Measurements from ENCODE around the gene NCR3LG1. TPM values are rescaled to one million over a fixed set of nuclear protein-coding genes. Genes with fewer than 3 reads are reported as not detected.

The NCR3LG1 gene
- total and polyA plus RNA-seq, 2 donors (not counting 3 experiments of a cell fraction or from before 2014, with no cell fraction given), result 2.2 to 8.1 TPM

DNA sequence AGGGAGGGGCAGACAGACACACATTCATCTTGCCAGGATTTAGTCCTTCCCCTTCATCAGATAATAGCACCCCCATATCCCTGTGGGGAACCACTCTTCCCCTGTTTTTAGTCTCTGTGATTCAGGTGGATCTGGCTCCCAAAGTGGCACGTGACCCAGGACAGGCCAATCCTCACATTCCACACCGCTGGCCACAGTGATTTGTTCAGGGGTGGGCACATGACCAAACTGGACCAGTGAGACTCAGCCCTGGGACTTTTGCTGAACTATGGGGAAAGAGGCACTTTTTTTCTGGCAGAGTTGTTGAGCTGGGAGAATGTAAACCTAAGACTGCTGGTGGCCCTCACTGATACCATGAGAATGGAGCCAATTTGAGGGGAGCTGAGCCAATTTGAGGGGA is 56.0 kb downstream of the NCR3LG1 start:
- no peaks in the 10 kb centered on the region for H3K27me3 ChIP-seq (ENCODE audit: control insufficient read depth in 2 of 2, insufficient read depth in 2 of 2, low read length in 2 of 2)
- no TSS peak for BruUV-seq (replicated peaks)

DNA sequence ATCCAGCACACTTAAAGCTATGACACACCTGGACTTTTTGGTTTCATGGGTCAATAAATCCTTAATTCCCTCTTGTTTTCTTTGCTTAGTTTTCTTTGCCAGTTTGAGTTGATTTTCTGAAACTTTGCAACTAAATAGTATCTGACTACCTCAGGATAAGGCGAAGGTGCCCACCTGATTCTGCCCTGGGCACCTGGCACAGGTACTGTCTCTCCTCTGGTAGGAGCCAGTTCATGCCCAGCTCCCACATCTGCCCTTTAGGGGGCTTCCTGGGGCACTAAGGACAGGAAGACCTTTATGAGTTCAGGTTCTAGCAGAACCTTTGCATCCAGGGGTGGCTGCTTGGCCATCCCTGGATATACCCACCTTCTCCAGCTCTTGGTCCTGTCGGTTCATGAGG is 56.4 kb downstream of the NCR3LG1 start:
- H3K27ac ChIP-seq (ENCODE audit: insufficient read depth, low read depth, low read length), result no peak overlapping the region
- TF ChIP-seq, protein P1, sequence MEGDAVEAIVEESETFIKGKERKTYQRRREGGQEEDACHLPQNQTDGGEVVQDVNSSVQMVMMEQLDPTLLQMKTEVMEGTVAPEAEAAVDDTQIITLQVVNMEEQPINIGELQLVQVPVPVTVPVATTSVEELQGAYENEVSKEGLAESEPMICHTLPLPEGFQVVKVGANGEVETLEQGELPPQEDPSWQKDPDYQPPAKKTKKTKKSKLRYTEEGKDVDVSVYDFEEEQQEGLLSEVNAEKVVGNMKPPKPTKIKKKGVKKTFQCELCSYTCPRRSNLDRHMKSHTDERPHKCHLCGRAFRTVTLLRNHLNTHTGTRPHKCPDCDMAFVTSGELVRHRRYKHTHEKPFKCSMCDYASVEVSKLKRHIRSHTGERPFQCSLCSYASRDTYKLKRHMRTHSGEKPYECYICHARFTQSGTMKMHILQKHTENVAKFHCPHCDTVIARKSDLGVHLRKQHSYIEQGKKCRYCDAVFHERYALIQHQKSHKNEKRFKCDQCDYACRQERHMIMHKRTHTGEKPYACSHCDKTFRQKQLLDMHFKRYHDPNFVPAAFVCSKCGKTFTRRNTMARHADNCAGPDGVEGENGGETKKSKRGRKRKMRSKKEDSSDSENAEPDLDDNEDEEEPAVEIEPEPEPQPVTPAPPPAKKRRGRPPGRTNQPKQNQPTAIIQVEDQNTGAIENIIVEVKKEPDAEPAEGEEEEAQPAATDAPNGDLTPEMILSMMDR (IDR thresholded peaks at IDR 0.05; ENCODE audit: extremely low read depth in 1 of 2, insufficient read depth in 1 of 2, low read depth in 1 of 2, low read length in 2 of 2), result no peak
- TF ChIP-seq FOS (IDR thresholded peaks at IDR 0.05; ENCODE audit: borderline replicate concordance, insufficient read depth, low read length) (no peak), GATA2 (IDR thresholded peaks at IDR 0.05; ENCODE audit: insufficient read depth, insufficient read length, low read depth, low read length) (no peak), MYC (IDR thresholded peaks at IDR 0.05; ENCODE audit: low read depth, low read length) (no peak), POLR2AphosphoS5 (IDR thresholded peaks at IDR 0.05; ENCODE audit: insufficient read depth, low read depth, low read length) (no peak), EZH2 (IDR thresholded peaks at IDR 0.05; ENCODE audit: borderline replicate concordance, low read depth, low read length, severe bottlenecking) (no peak), POLR2A (IDR thresholded peaks at IDR 0.05; ENCODE audit: low read depth, low read length) (no peak), JUN (IDR thresholded peaks at IDR 0.05; ENCODE audit: borderline replicate concordance, insufficient read depth, insufficient read length, low read depth) (no peak)
- TF ChIP-seq, protein P2, sequence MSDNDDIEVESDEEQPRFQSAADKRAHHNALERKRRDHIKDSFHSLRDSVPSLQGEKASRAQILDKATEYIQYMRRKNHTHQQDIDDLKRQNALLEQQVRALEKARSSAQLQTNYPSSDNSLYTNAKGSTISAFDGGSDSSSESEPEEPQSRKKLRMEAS (IDR thresholded peaks at IDR 0.05; ENCODE audit: insufficient read depth, insufficient read length), result no peak
- intact Hi-C loops (cut with micrococcal nuclease) (no loop called here), dilution Hi-C loops (cut with MboI; ENCODE audit: extremely low pct_ligation_motif_present, low sequenced_read_pairs) (no loop called here)
- no peak for DNase-seq (ENCODE audit: low read depth, low spot score)
- POLR2A ChIA-PET, result no interaction called here
- CTCF ChIA-PET, result interaction anchor here (1.0 to 1.3 kb wide), 2 partner anchors 11 to 120 kb away, joined by 3 to 5 read pairs; no protein-coding TSS in a partner anchor
- no peak overlapping the region for H3K4me3 ChIP-seq (replicated peaks in 1 of 3; ENCODE audit: insufficient read depth in 1 of 3, low read depth in 1 of 3, low read length in 3 of 3)
- H3K9me1 ChIP-seq (replicated peaks; ENCODE audit: control insufficient read depth, extremely low read depth, insufficient read depth, low read length), result no peaks in the 10 kb centered on the region
- H2AFZ ChIP-seq (ENCODE audit: low read depth, low read length), result no peak overlapping the region
- H3K9ac ChIP-seq (replicated peaks; ENCODE audit: extremely low read depth, insufficient read depth, low read length), result no peak overlapping the region
- FAIRE-seq, result no peak
- no peaks in the 10 kb centered on the region for H3K9me3 ChIP-seq (replicated peaks; ENCODE audit: control insufficient read depth, insufficient read depth, low read length)
- no peaks in the 10 kb centered on the region for H3K79me2 ChIP-seq (ENCODE audit: control insufficient read depth, insufficient read depth, low read length)
- H3K4me1 ChIP-seq (ENCODE audit: control insufficient read depth, extremely low read depth, insufficient read depth, low read length), result peaks cover 5% of the 10 kb centered on the region
- no peaks in the 10 kb centered on the region for H4K20me1 ChIP-seq (replicated peaks; ENCODE audit: control insufficient read depth, extremely low read depth, insufficient read depth, low read length)
- BruUV-seq (replicated peaks), result no TSS peak
- no peaks in the 10 kb centered on the region for H3K27me3 ChIP-seq (ENCODE audit: control insufficient read depth in 2 of 2, insufficient read depth in 2 of 2, low read length in 2 of 2)
- H3K4me2 ChIP-seq (ENCODE audit: insufficient read depth, low read length), result no peak overlapping the region
- no peaks in the 10 kb centered on the region for H3K36me3 ChIP-seq (ENCODE audit: control insufficient read depth in 2 of 2, extremely low read depth in 1 of 2, insufficient read depth in 2 of 2, low read length in 2 of 2)

More for the DNA sequence above, 56.0 kb downstream of the NCR3LG1 start:
- Histone ChIP-seq H3K27ac (ENCODE audit: insufficient read depth, low read depth, low read length) (no peak overlapping the region), H3K4me2 (ENCODE audit: insufficient read depth, low read length) (no peak overlapping the region), H3K79me2 (ENCODE audit: control insufficient read depth, insufficient read depth, low read length) (no peaks in the 10 kb centered on the region), H3K9me1 (replicated peaks; ENCODE audit: control insufficient read depth, extremely low read depth, insufficient read depth, low read length) (no peaks in the 10 kb centered on the region), H2AFZ (ENCODE audit: low read depth, low read length) (no peak overlapping the region), H3K36me3 (ENCODE audit: control insufficient read depth in 2 of 2, extremely low read depth in 1 of 2, insufficient read depth in 2 of 2, low read length in 2 of 2) (no peaks in the 10 kb centered on the region), H3K4me1 (ENCODE audit: control insufficient read depth, extremely low read depth, insufficient read depth, low read length) (peaks cover 5% of the 10 kb centered on the region), H3K4me3 (replicated peaks in 1 of 3; ENCODE audit: insufficient read depth in 1 of 3, low read depth in 1 of 3, low read length in 3 of 3) (no peak overlapping the region), H3K9ac (replicated peaks; ENCODE audit: extremely low read depth, insufficient read depth, low read length) (no peak overlapping the region), H4K20me1 (replicated peaks; ENCODE audit: control insufficient read depth, extremely low read depth, insufficient read depth, low read length) (no peaks in the 10 kb centered on the region), H3K9me3 (replicated peaks; ENCODE audit: control insufficient read depth, insufficient read depth, low read length) (no peaks in the 10 kb centered on the region)
- DNase-seq (ENCODE audit: low read depth, low spot score), result no peak
- ChIA-PET POLR2A (no interaction called here), CTCF (interaction anchor here (1.0 to 1.3 kb wide), 2 partner anchors 12 to 121 kb away, joined by 3 to 5 read pairs; no protein-coding TSS in a partner anchor)
- FAIRE-seq, result no peak
- no peak for TF ChIP-seq MYC (IDR thresholded peaks at IDR 0.05; ENCODE audit: low read depth, low read length)
- intact Hi-C loops (cut with micrococcal nuclease) (no loop called here), dilution Hi-C loops (cut with MboI; ENCODE audit: extremely low pct_ligation_motif_present, low sequenced_read_pairs) (no loop called here)

All from endothelial cell of umbilical vein (primary cell).